GM12864 (cell line): ENCODE results near the gene BLOC1S6.

Experiments used
- DNase-seq: peaks from one replicate; pipeline ENCODE4 v3.0.0-alpha.2; 2011; ENCODE audit warnings: low read depth
- H3K4me3 ChIP-seq: 2 replicates; pipeline ENCODE4 v1.5.1; 2011; ENCODE audit warnings: mild to moderate bottlenecking, low read depth, low read length, control low read depth
- TF ChIP-seq, protein P1 (sequence below): IDR thresholded peaks from 2 replicates; pipeline ENCODE4 v1.5.1; 2011; ENCODE audit warnings: low read depth, mild to moderate bottlenecking, moderate library complexity, low read length, control low read depth, inconsistent platforms; ENCODE audit errors: missing control alignments

BLOC1S6 gene

DNA sequence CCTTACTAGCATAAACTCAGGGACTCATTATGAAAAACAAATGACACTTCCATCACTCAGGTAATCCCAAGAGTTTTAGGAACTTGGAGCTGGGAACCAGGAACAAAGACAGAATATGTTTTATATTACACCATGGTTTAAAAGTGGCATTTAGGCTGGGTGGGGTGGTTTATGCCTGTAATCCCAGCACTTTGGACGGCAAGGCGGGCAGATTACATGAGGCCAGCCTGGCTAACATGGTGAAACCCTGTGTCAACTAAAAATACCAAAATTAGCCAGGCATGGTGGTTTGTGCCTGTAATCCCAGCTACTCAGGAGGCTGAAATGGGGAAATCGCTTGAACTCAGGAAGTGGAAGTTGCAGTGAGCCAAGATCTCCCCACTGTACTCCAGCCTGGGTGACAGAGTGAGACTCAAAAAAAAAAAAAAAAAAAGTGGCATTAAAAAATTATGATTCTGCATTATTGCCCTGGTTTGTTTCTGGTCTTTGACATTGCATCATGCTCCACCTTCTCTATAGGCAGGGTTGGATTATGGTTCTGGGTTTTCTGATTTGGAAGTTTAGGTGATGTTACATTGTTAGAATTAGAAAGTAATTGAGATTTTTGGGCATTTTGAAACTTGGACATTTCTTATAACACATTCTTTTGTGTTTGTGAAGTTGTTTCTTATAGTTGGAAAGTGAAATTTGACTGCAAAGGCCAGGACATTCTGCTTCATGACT is 66.7 kb downstream of the BLOC1S6 start:
- DNase-seq: no peak
- H3K4me3 ChIP-seq: no peak overlapping the region
- TF ChIP-seq, protein P1, sequence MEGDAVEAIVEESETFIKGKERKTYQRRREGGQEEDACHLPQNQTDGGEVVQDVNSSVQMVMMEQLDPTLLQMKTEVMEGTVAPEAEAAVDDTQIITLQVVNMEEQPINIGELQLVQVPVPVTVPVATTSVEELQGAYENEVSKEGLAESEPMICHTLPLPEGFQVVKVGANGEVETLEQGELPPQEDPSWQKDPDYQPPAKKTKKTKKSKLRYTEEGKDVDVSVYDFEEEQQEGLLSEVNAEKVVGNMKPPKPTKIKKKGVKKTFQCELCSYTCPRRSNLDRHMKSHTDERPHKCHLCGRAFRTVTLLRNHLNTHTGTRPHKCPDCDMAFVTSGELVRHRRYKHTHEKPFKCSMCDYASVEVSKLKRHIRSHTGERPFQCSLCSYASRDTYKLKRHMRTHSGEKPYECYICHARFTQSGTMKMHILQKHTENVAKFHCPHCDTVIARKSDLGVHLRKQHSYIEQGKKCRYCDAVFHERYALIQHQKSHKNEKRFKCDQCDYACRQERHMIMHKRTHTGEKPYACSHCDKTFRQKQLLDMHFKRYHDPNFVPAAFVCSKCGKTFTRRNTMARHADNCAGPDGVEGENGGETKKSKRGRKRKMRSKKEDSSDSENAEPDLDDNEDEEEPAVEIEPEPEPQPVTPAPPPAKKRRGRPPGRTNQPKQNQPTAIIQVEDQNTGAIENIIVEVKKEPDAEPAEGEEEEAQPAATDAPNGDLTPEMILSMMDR: no peak

GRCh38 chr15:45654749-45655148 is 67.6 kb downstream of the BLOC1S6 start:
- TF ChIP-seq, protein P1: no peak
- no peak for DNase-seq
- H3K4me3 ChIP-seq: no peak overlapping the region

DNA sequence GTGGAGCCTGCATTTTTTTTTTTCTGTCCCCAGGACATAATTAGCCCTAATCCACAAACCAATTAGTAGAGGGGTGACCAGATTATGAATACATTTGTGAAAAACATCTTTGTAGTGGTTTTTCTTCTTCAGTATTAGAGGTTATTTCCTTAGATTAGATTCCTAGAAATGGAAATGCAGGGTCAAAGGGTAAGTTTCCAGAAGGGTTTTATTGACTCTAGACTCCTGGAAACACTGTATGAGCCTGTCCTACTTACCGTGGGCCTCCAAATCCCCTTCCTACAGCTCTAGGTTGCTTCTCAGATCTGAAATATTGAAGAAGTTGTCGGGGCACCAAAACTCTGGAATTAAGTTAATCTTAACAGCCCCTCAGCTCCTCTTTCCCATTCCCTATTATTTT is 70.1 kb downstream of the BLOC1S6 start:
- TF ChIP-seq, protein P1: no peak
- DNase-seq: no peak

DNA sequence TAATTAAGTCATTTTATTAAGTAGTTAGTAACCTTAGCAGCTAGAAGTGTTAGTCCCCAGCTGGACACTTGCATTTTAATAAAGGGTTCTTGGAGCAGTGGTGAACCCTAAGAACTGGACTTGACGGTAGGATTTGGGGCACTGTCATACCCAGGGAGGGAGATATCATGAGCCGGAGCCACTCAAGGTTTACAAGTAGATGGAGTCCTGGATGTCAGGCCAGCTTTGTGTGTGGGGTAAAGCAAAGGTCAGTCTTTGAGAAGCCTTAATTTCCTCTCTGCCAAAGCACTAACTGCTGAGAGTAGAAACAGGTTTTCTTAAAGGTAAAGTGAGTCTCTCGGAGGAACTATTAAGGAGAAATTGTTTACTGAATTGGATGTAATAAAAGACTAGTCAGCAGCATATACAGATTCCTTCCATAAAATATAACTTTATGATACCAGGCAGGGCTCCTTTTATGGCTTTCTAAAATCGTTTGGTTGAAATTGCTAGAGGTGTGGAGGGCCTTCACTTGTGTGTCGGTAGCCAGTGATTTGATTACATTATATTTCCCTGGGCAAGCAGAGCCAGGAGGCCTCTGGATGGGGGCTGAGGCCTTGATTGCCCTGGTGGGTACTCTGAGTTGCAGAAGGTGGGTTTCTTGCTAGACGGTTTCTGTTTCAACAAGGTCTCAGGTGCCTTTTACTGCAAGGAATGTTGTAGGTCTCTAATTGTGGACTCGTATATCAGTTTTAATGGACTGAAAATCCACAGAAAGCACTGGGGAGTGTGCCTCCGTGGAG is 70.8 kb downstream of the BLOC1S6 start:
- no peak overlapping the region for H3K4me3 ChIP-seq
- TF ChIP-seq, protein P1: no peak
- no peak for DNase-seq

More for the DNA sequence above, 70.1 kb downstream of the BLOC1S6 start:
- H3K4me3 ChIP-seq: no peak overlapping the region
